PC-9 (cell line): ENCODE data around the gene GDF7. TPM values are rescaled to one million over a fixed set of nuclear protein-coding genes. Genes with fewer than 3 reads are reported as not detected.

Source experiments
- BruUV-seq: library from RNA; stranded (reverse); fragments of 400-500 nt; replicated peaks from 2 replicates; lab custom pipeline; 2021; lab: Mats Ljungman, UMichigan
- CTCF ChIA-PET: fragments of 300-600 bp; sonication (Branson Sonifier 250); formaldehyde crosslinking; loops from one replicate; lab custom pipeline; 2022; ENCODE audit warnings: antibody characterized with exemption; lab: Charles Lee
- POLR2A ChIA-PET: fragments of 300-600 bp; sonication (Branson Sonifier 250); formaldehyde crosslinking; loops from one replicate; lab custom pipeline; 2022; ENCODE audit warnings: antibody characterized with exemption; ENCODE audit not compliant: unreplicated experiment; lab: Charles Lee
- DNase-seq, 2 experiments: peaks; one replicate each; pipeline versions ENCODE4 v3.0.0 to v3.0.0-alpha.2; 2015 to 2022; ENCODE audit warnings: mixed read lengths in 1 of 2
- H2AFZ ChIP-seq: fragments of 200-600 bp; sonication (generic); 2 replicates; pipeline ENCODE4 v1.8.1; 2017; ENCODE audit warnings: antibody characterized with exemption
- H3F3A ChIP-seq: fragments of 200-600 bp; sonication (generic); 2 replicates; pipeline ENCODE4 v1.8.1; 2017; ENCODE audit warnings: antibody characterized with exemption, mild to moderate bottlenecking, low read depth; ENCODE audit not compliant: insufficient read depth
- H3K27ac ChIP-seq: fragments of 200-600 bp; sonication (generic); 2 replicates; pipeline ENCODE4 v1.6.1; 2016; ENCODE audit warnings: mixed run types
- H3K27me3 ChIP-seq: fragments of 200-600 bp; sonication (generic); 2 replicates; pipeline ENCODE4 v1.6.1; 2016; ENCODE audit warnings: low read depth, mixed run types; ENCODE audit not compliant: insufficient read depth
- H3K36me3 ChIP-seq: fragments of 200-600 bp; sonication (generic); 2 replicates; pipeline ENCODE4 v1.6.1; 2016; ENCODE audit warnings: low read depth, mixed run types
- H3K4me1 ChIP-seq: fragments of 200-600 bp; sonication (generic); replicated peaks from 2 replicates; pipeline ENCODE4 v1.6.1; 2016; ENCODE audit warnings: mixed run types; ENCODE audit not compliant: insufficient read depth
- H3K4me2 ChIP-seq: fragments of 200-600 bp; sonication (generic); 2 replicates; pipeline ENCODE4 v1.6.1; 2017; ENCODE audit warnings: mixed run types
- H3K4me3 ChIP-seq: fragments of 200-600 bp; sonication (generic); 2 replicates; pipeline ENCODE4 v1.6.1; 2016; ENCODE audit warnings: mixed run types
- H3K79me2 ChIP-seq: fragments of 200-600 bp; sonication (generic); 2 replicates; pipeline ENCODE4 v1.6.1; 2017; ENCODE audit warnings: low read depth, mixed run types
- H3K9me2 ChIP-seq: fragments of 200-600 bp; sonication (generic); 2 replicates; pipeline ENCODE4 v1.8.1; 2017; ENCODE audit warnings: mild to moderate bottlenecking; ENCODE audit not compliant: insufficient read depth
- H3K9me3 ChIP-seq: fragments of 200-600 bp; sonication (generic); 2 replicates; pipeline ENCODE4 v1.8.1; 2016; ENCODE audit warnings: low read depth; ENCODE audit not compliant: insufficient read depth
- H4K20me1 ChIP-seq: fragments of 200-600 bp; sonication (generic); 2 replicates; pipeline ENCODE4 v1.8.1; 2017; ENCODE audit not compliant: insufficient read depth
- EZH2 ChIP-seq: fragments of 200-600 bp; sonication (generic); IDR thresholded peaks from 2 replicates; pipeline ENCODE4 v1.8.0; 2017; ENCODE audit warnings: antibody characterized with exemption, low read depth
- intact Hi-C: fragments of 100-400 bp; cut with micrococcal nuclease; formaldehyde crosslinking; loops from one replicate; pipeline ENCODE4 v1.10.0; 2022; ENCODE audit not compliant: unreplicated experiment
- total RNA-seq: library from RNA; stranded (reverse); gene quantifications from 2 replicates; pipeline ENCODE4 v1.2.3, GENCODE V29; 2021
- TF ChIP-seq, protein P1 (sequence below): fragments of 200-600 bp; sonication (generic); conservative IDR thresholded peaks from 2 replicates; pipeline ENCODE4 v1.6.1; 2017; ENCODE audit warnings: mixed run types, antibody characterized with exemption, mild to moderate bottlenecking, moderate library complexity

Gene GDF7
- total RNA-seq, 1 experiment from 2014 or later: 0.04 TPM

DNA sequence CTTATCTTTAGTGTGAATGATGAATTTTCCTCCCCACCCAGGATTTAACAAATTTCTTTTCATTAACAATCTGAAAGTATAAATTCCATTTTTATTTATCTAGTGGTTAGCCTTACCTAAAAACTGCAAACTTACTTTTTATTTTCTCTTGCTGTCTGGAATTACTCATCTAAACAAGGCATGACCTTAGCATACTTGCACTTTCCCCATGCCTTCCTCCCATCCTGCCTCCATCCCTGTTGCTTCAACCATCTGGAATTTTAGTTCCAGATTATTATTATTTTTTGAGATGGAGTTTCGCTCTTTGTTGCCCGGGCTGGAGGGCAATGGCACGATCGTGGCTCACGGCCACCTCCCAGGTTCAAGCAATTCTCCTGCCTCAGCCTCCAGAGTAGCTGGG, 35.6 kb downstream of the GDF7 start:
- Histone ChIP-seq H3K9me3 (no peaks in the 10 kb centered on the region), H3K4me2 (no peak overlapping the region), H3K4me1 (no peaks in the 10 kb centered on the region), H3K27me3 (no peaks in the 10 kb centered on the region), H3F3A (no peaks in the 10 kb centered on the region), H3K36me3 (no peaks in the 10 kb centered on the region; the same call in 1 of the 2 replicates), H3K79me2 (no peaks in the 10 kb centered on the region), H4K20me1 (peaks cover 3% of the 10 kb centered on the region; the same call in 1 of the 2 replicates), H3K27ac (no peak overlapping the region), H2AFZ (no peak overlapping the region), H3K4me3 (no peak overlapping the region), H3K9me2 (no peaks in the 10 kb centered on the region)
- ChIA-PET CTCF (no interaction called here), POLR2A (no interaction called here)
- intact Hi-C loops: no loop called here
- TF ChIP-seq, protein P1, sequence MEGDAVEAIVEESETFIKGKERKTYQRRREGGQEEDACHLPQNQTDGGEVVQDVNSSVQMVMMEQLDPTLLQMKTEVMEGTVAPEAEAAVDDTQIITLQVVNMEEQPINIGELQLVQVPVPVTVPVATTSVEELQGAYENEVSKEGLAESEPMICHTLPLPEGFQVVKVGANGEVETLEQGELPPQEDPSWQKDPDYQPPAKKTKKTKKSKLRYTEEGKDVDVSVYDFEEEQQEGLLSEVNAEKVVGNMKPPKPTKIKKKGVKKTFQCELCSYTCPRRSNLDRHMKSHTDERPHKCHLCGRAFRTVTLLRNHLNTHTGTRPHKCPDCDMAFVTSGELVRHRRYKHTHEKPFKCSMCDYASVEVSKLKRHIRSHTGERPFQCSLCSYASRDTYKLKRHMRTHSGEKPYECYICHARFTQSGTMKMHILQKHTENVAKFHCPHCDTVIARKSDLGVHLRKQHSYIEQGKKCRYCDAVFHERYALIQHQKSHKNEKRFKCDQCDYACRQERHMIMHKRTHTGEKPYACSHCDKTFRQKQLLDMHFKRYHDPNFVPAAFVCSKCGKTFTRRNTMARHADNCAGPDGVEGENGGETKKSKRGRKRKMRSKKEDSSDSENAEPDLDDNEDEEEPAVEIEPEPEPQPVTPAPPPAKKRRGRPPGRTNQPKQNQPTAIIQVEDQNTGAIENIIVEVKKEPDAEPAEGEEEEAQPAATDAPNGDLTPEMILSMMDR: no peak
- no peak for TF ChIP-seq EZH2
- no peak for DNase-seq
- BruUV-seq: no TSS peak

DNA sequence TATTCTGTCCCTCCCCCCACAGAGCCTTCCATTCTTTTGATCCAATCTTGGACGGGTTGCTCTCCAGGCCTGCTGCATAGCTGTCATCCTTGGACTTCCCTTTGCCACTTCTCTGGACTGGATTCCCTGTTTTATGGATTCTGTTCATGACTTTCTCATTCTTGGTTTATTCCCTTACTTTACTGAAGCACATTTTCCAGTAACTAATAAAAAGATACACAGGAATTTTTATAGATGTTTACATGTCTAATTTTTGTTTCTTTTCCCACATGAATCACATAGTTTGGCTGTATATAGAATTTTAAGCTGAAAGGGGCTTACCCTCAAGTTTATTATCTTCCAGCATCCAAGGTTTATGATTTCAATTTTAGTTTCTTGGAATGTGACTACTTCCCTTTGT, 37.9 kb downstream of the GDF7 start:
- no peak overlapping the region for H3K4me3 ChIP-seq
- intact Hi-C loops: no loop called here
- no peaks in the 10 kb centered on the region for H3K9me3 ChIP-seq
- TF ChIP-seq, protein P1: no peak
- TF ChIP-seq EZH2: no peak
- H3K9me2 ChIP-seq: no peaks in the 10 kb centered on the region
- no peak for DNase-seq
- no TSS peak for BruUV-seq
- H3K79me2 ChIP-seq: no peaks in the 10 kb centered on the region
- no peaks in the 10 kb centered on the region for H3K36me3 ChIP-seq
- H4K20me1 ChIP-seq: peaks cover 3% of the 10 kb centered on the region; the same call in 1 of the 2 replicates
- no peaks in the 10 kb centered on the region for H3K27me3 ChIP-seq
- H3F3A ChIP-seq: no peaks in the 10 kb centered on the region
- no peaks in the 10 kb centered on the region for H3K4me1 ChIP-seq
- no peak overlapping the region for H3K4me2 ChIP-seq
- POLR2A ChIA-PET: no interaction called here
- no peak overlapping the region for H2AFZ ChIP-seq
- CTCF ChIA-PET: no interaction called here
- no peak overlapping the region for H3K27ac ChIP-seq

- Histone ChIP-seq H3K4me1 (no peaks in the 10 kb centered on the region), H3K27ac (no peak overlapping the region), H3K4me3 (no peak overlapping the region), H3K9me2 (no peaks in the 10 kb centered on the region), H3K9me3 (no peaks in the 10 kb centered on the region), H3F3A (no peaks in the 10 kb centered on the region), H3K27me3 (no peaks in the 10 kb centered on the region), H3K36me3 (no peaks in the 10 kb centered on the region), H2AFZ (no peak overlapping the region), H4K20me1 (peaks cover 3% of the 10 kb centered on the region; the same call in 1 of the 2 replicates), H3K79me2 (no peaks in the 10 kb centered on the region), H3K4me2 (no peak overlapping the region)
- CTCF ChIA-PET: no interaction called here
- TF ChIP-seq, protein P1: no peak
- no peak for TF ChIP-seq EZH2
- no TSS peak for BruUV-seq
- intact Hi-C loops: no loop called here
- no peak for DNase-seq
- POLR2A ChIA-PET: no interaction called here
These were observed 39.3 kb downstream of the GDF7 start for GRCh38 chr2:20706217-20706616.
